ENCODE results near the gene CNIH3. TPM values are rescaled to one million over a fixed set of nuclear protein-coding genes. Genes with fewer than 3 reads are reported as not detected.

The CNIH3 gene
- total and polyA plus RNA-seq, 2 of the 4 experiments (the other 2 are of a cell fraction) = 2.0 to 2.9 TPM

DNA sequence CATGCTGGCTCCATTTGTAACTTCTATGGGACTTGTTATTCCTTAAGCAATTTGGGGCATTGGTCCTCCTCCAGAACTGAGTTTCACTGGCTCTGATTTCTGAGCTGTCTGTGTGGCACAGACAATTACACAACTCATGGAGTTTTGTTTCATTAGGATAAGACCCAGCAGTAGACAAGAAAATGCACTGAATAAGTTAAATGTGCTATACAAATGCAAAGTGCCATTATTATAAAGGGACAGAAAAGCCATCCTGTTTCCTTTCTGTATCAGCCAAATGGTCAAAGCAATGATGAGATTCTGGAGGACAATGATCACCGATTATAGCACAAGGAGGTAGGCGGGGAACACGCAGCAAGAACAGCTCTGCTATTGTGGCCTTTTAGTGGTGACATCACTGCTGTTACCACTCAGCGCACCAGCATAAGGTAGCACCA, 81.9 kb downstream of the CNIH3 start (continued):
- TF ChIP-seq, protein P1, sequence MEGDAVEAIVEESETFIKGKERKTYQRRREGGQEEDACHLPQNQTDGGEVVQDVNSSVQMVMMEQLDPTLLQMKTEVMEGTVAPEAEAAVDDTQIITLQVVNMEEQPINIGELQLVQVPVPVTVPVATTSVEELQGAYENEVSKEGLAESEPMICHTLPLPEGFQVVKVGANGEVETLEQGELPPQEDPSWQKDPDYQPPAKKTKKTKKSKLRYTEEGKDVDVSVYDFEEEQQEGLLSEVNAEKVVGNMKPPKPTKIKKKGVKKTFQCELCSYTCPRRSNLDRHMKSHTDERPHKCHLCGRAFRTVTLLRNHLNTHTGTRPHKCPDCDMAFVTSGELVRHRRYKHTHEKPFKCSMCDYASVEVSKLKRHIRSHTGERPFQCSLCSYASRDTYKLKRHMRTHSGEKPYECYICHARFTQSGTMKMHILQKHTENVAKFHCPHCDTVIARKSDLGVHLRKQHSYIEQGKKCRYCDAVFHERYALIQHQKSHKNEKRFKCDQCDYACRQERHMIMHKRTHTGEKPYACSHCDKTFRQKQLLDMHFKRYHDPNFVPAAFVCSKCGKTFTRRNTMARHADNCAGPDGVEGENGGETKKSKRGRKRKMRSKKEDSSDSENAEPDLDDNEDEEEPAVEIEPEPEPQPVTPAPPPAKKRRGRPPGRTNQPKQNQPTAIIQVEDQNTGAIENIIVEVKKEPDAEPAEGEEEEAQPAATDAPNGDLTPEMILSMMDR (conservative IDR thresholded peaks at IDR 0.05; ENCODE audit: low read depth, low read length) = no peak
- TF ChIP-seq FOS (IDR thresholded peaks at IDR 0.05; ENCODE audit: low read depth, low read length) (no peak), POLR2A (IDR thresholded peaks at IDR 0.05; ENCODE audit: low read depth, low read length) (no peak)
- TF ChIP-seq, protein P2, sequence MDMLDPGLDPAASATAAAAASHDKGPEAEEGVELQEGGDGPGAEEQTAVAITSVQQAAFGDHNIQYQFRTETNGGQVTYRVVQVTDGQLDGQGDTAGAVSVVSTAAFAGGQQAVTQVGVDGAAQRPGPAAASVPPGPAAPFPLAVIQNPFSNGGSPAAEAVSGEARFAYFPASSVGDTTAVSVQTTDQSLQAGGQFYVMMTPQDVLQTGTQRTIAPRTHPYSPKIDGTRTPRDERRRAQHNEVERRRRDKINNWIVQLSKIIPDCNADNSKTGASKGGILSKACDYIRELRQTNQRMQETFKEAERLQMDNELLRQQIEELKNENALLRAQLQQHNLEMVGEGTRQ (IDR thresholded peaks at IDR 0.05; ENCODE audit: low read depth, low read length) = no peak

All from IMR-90 (cell line).